RWPE1 (cell line): Measurements from ENCODE around the gene AHSG.

Source experiments
- CTCF ChIA-PET: fragments of 350-600 bp; sonication (Branson Sonifier 250); formaldehyde crosslinking; extraction: SDS; loops from one replicate; lab custom pipeline; 2021; lab: Yijun Ruan, JAX
- POLR2A ChIA-PET: fragments of 400-600 bp; formaldehyde crosslinking; extraction: SDS; loops from one replicate; lab custom pipeline; 2020; ENCODE audit warnings: antibody characterized with exemption; ENCODE audit not compliant: low non-redundant PET; lab: Yijun Ruan, JAX
- DNase-seq: peaks from one replicate; pipeline ENCODE4 v3.0.0; 2012; ENCODE audit warnings: low spot score
- H3K27ac ChIP-seq: fragments of 450-650 bp; 2 replicates; pipeline ENCODE4 v1.5.1; 2017
- CTCF ChIP-seq: fragments of 450-650 bp; conservative IDR thresholded peaks from 2 replicates; pipeline ENCODE4 v1.5.1; 2017; ENCODE audit warnings: low read depth, mild to moderate bottlenecking

Gene AHSG

GRCh38 chr3:186570096-186570940 is 42.5 kb upstream of the AHSG start, which contains the start of gene DNAJB11:
TSS of gene DNAJB11 (plus strand) at chr3:186570720. CDS start at chr3:186570898, 178 bp downstream.
- TF ChIP-seq CTCF: no peak
- POLR2A ChIA-PET: interaction anchor here (1.1 kb wide), 1 partner anchor 213 kb away, joined by 3 read pairs; the partner anchor contains the start of gene EIF4A2
- CTCF ChIA-PET: interaction anchor here (0.5 to 2.0 kb wide), 4 partner anchors 28 to 184 kb away, joined by 3 to 6 read pairs (median 3); no protein-coding TSS in a partner anchor
- H3K27ac ChIP-seq: peak within 1 kb of the TSS; percentile 70
- peak; percentile 100 for DNase-seq

GRCh38 chr3:186570941-186571643 is 41.8 kb upstream of the AHSG start:
- no peak for DNase-seq
- H3K27ac ChIP-seq: peak overlapping the region; percentile 70
- CTCF ChIA-PET: interaction anchor here (0.5 to 2.0 kb wide), 2 partner anchors 27 to 44 kb away, joined by 3 to 6 read pairs; no protein-coding TSS in a partner anchor
- no peak for TF ChIP-seq CTCF
- POLR2A ChIA-PET: interaction anchor here (1.1 kb wide), 1 partner anchor 212 kb away, joined by 3 read pairs; the partner anchor contains the start of gene EIF4A2

- POLR2A ChIA-PET: no interaction called here
- CTCF ChIA-PET: no interaction called here
- H3K27ac ChIP-seq: no peak overlapping the region
- no peak for DNase-seq
- no peak for TF ChIP-seq CTCF
These were observed 41.2 kb upstream of the AHSG start for GRCh38 chr3:186571644-186572013.

- no peak overlapping the region for H3K27ac ChIP-seq
- ChIA-PET CTCF (interaction anchor here (0.7 kb wide), 1 partner anchor 16 kb away, joined by 3 read pairs; no protein-coding TSS in a partner anchor), POLR2A (no interaction called here)
- DNase-seq: no peak
- no peak for TF ChIP-seq CTCF
These were observed 35.3 kb upstream of the AHSG start for GRCh38 chr3:186577521-186577920.

- POLR2A ChIA-PET: no interaction called here
- TF ChIP-seq CTCF: no peak
- CTCF ChIA-PET: interaction anchor here (0.6 kb wide), 2 partner anchors 9 to 74 kb away, joined by 3 to 5 read pairs; no protein-coding TSS in a partner anchor
- DNase-seq: no peak
- H3K27ac ChIP-seq: no peak overlapping the region
These were observed 32.1 kb upstream of the AHSG start for GRCh38 chr3:186580785-186581184.

GRCh38 chr3:186582541-186582940 is 30.3 kb upstream of the AHSG start:
- DNase-seq: no peak
- no peak overlapping the region for H3K27ac ChIP-seq
- TF ChIP-seq CTCF: no peak
- ChIA-PET POLR2A (no interaction called here), CTCF (interaction anchor here (3.2 kb wide), 1 partner anchor 32 kb away, joined by 7 read pairs; no protein-coding TSS in a partner anchor)
